OCI-LY3 (cell line): ENCODE data around the gene CORT.

ENCODE experiments used
- CTCF ChIP-seq: fragments of 200-600, 300-600 bp; sonication (generic); IDR thresholded peaks from 2 replicates; pipeline ENCODE4 v1.5.1; 2014; ENCODE audit warnings: antibody characterized with exemption, low read length, low read depth
- EZH2phosphoT487 ChIP-seq: fragments of 200-600 bp; shearing (Covaris generic); IDR thresholded peaks from 2 replicates; pipeline ENCODE4 v1.6.1; 2018; ENCODE audit warnings: antibody characterized with exemption, mixed run types, low read depth

- no peak for TF ChIP-seq CTCF
- TF ChIP-seq EZH2phosphoT487, result no peak
These were observed 15.2 kb upstream of the CORT start for GRCh38 chr1:10434590-10434989.
